HCT116 (cell line): ENCODE data around the gene PLD3. TPM values are rescaled to one million over a fixed set of nuclear protein-coding genes. Genes with fewer than 3 reads are reported as not detected.

ENCODE experiments used
- ATAC-seq: fragments of 200-7000 bp; cut with Tn5 transposase; 2 replicates; pipeline ENCODE4 v1.9.1; 2020; ENCODE audit warnings: mild to moderate bottlenecking, moderate library complexity
- BruUV-seq: library from RNA; stranded (reverse); fragments of 400-500 nt; replicated peaks from 2 replicates; lab custom pipeline; 2021; lab: Mats Ljungman, UMichigan
- CTCF ChIA-PET: fragments of 300-600 bp; sonication (Branson Sonifier 250); formaldehyde crosslinking; loops from one replicate; lab custom pipeline; 2021; ENCODE audit warnings: antibody characterized with exemption; lab: Charles Lee
- POLR2A ChIA-PET: fragments of 300-600, 350-600 bp; sonication (Branson Sonifier 250); formaldehyde crosslinking; loops from one replicate; lab custom pipeline; 2021; ENCODE audit warnings: antibody characterized with exemption; lab: Charles Lee
- RAD21 ChIA-PET, 2 experiments: fragments of 300-600 bp; sonication (Branson Sonifier 250); formaldehyde crosslinking; loops; one replicate each; lab custom pipeline; 2023; ENCODE audit warnings: low total read pairs in 2 of 2; ENCODE audit not compliant: uncharacterized antibody in 2 of 2, unreplicated experiment in 2 of 2, low non-redundant PET in 1 of 2; lab: Charles Lee
- DNase-seq: peaks from one replicate; pipeline ENCODE4 v3.0.0-alpha.2; 2010; ENCODE audit warnings: low read depth, low spot score
- H2AFZ ChIP-seq: fragments of 200-600 bp; shearing (Covaris generic), sonication (generic); 2 replicates; pipeline ENCODE4 v1.6.1; 2017; ENCODE audit warnings: low read depth, mixed run types, mixed read lengths, antibody characterized with exemption, low read length; ENCODE audit not compliant: poor library complexity, severe bottlenecking
- H3K27ac ChIP-seq: 2 replicates; pipeline ENCODE4 v1.5.1; 2012; ENCODE audit warnings: low read depth, low read length
- H3K27me3 ChIP-seq: fragments of 200-600 bp; sonication (generic); 2 replicates; pipeline ENCODE4 v1.6.1; 2016; ENCODE audit warnings: mixed run types, low read length, mixed read lengths; ENCODE audit not compliant: insufficient read depth
- H3K36me3 ChIP-seq, 2 experiments: fragments of 200-500 bp in 1 of 2; fragments of 200-600 bp in 1 of 2; sonication (Bioruptor generic) in 1 of 2; sonication (generic) in 1 of 2; 2 replicates each; pipeline versions ENCODE4 v1.5.1 to v1.6.1; 2014 to 2016; ENCODE audit warnings: low read length in 2 of 2, inconsistent platforms in 1 of 2, mixed read lengths in 1 of 2, mixed run types in 1 of 2; ENCODE audit not compliant: insufficient read depth in 2 of 2, control insufficient read depth in 1 of 2
- H3K4me1 ChIP-seq, 2 experiments: fragments of 200-600 bp in 1 of 2; sonication (generic) in 1 of 2; 2 replicates each; pipeline versions ENCODE4 v1.5.1 to v1.6.1; 2012 to 2017; ENCODE audit warnings: low read length in 2 of 2, inconsistent platforms in 1 of 2, mild to moderate bottlenecking in 1 of 2, mixed read lengths in 1 of 2, mixed run types in 1 of 2, moderate library complexity in 1 of 2; ENCODE audit not compliant: insufficient read depth in 2 of 2, control insufficient read depth in 1 of 2
- H3K4me2 ChIP-seq: fragments of 200-600 bp; sonication (generic); 2 replicates; pipeline ENCODE4 v1.6.1; 2017; ENCODE audit warnings: mixed run types, low read length, mixed read lengths
- H3K4me3 ChIP-seq, 2 experiments: fragments of 200-600 bp in 1 of 2; sonication (generic) in 1 of 2; replicated peaks in 1 of 2; 2 replicates each; pipeline ENCODE4 v1.5.1; 2011 to 2016; ENCODE audit warnings: low read length in 2 of 2, control low read depth in 1 of 2, low read depth in 1 of 2, mild to moderate bottlenecking in 1 of 2, mixed read lengths in 1 of 2, mixed run types in 1 of 2
- H3K79me2 ChIP-seq: fragments of 200-600 bp; sonication (generic); 2 replicates; pipeline ENCODE4 v1.6.1; 2017; ENCODE audit warnings: mild to moderate bottlenecking, mixed run types, low read length, moderate library complexity, mixed read lengths; ENCODE audit not compliant: insufficient read depth
- H3K9ac ChIP-seq: fragments of 200-600 bp; sonication (generic); 2 replicates; pipeline ENCODE4 v1.6.1; 2016; ENCODE audit warnings: low read length, mixed read lengths
- H3K9me2 ChIP-seq: fragments of 200-600 bp; sonication (generic), shearing (Covaris generic); 2 replicates; pipeline ENCODE4 v1.6.1; 2017; ENCODE audit warnings: mixed run types, mild to moderate bottlenecking, moderate library complexity; ENCODE audit not compliant: insufficient read depth
- H3K9me3 ChIP-seq, 2 experiments: fragments of 200-500 bp in 1 of 2; fragments of 200-600 bp in 1 of 2; sonication (Bioruptor generic) in 1 of 2; sonication (generic) in 1 of 2; 2 replicates each; pipeline ENCODE4 v1.6.1; 2014 to 2017; ENCODE audit warnings: low read length in 2 of 2, mixed read lengths in 2 of 2, inconsistent platforms in 1 of 2, low read depth in 1 of 2, mild to moderate bottlenecking in 1 of 2, mixed run types in 1 of 2, moderate library complexity in 1 of 2; ENCODE audit not compliant: control insufficient read depth in 1 of 2, insufficient read depth in 1 of 2
- H4K20me1 ChIP-seq: fragments of 200-600 bp; sonication (generic), shearing (Covaris generic); 2 replicates; pipeline ENCODE4 v1.6.1; 2017; ENCODE audit warnings: mixed run types, mild to moderate bottlenecking, moderate library complexity; ENCODE audit not compliant: insufficient read depth
- EGR1 ChIP-seq: IDR thresholded peaks from 2 replicates; pipeline ENCODE4 v1.6.1; 2012; ENCODE audit warnings: low read depth
- ELF1 ChIP-seq: IDR thresholded peaks from 2 replicates; pipeline ENCODE4 v1.6.1; 2012; ENCODE audit warnings: low read depth, borderline replicate concordance
- JUND ChIP-seq: IDR thresholded peaks from 2 replicates; pipeline ENCODE4 v1.6.1; 2012
- POLR2AphosphoS5 ChIP-seq: IDR thresholded peaks from 2 replicates; pipeline ENCODE4 v1.6.1; 2011; ENCODE audit warnings: mild to moderate bottlenecking, low read depth, low read length, moderate library complexity
- REST ChIP-seq: IDR thresholded peaks from 2 replicates; pipeline ENCODE4 v1.6.1; 2012; ENCODE audit warnings: low read depth
- TCF7L2 ChIP-seq: IDR thresholded peaks from 2 replicates; pipeline ENCODE4 v1.7.0; 2011; ENCODE audit warnings: borderline replicate concordance, inconsistent platforms; ENCODE audit not compliant: insufficient read depth, insufficient read length; ENCODE audit errors: extremely low read depth
- ZBTB33 ChIP-seq: IDR thresholded peaks from 2 replicates; pipeline ENCODE4 v1.6.1; 2011; ENCODE audit warnings: mild to moderate bottlenecking, low read length, moderate library complexity; ENCODE audit not compliant: insufficient replicate concordance; ENCODE audit errors: extremely low read depth
- ZNF274 ChIP-seq: fragments of 200-500 bp; sonication (Bioruptor generic); IDR thresholded peaks from 2 replicates; pipeline ENCODE4 v1.6.1; 2014; ENCODE audit warnings: mild to moderate bottlenecking, low read depth, low read length, inconsistent platforms
- intact Hi-C: fragments of 100-400 bp; cut with micrococcal nuclease; formaldehyde crosslinking; loops from 2 replicates; pipeline ENCODE4 v1.10.0; 2022
- total RNA-seq: library from RNA; stranded (reverse); gene quantifications from one replicate; pipeline ENCODE4 v1.2.1, GENCODE V29; 2021; ENCODE audit not compliant: unreplicated experiment
- TF ChIP-seq, protein P1 (sequence below): IDR thresholded peaks from 2 replicates; pipeline ENCODE4 v1.6.1; 2012

PLD3 gene
- total RNA-seq, 1 experiment from 2014 or later, result 123 TPM

DNA sequence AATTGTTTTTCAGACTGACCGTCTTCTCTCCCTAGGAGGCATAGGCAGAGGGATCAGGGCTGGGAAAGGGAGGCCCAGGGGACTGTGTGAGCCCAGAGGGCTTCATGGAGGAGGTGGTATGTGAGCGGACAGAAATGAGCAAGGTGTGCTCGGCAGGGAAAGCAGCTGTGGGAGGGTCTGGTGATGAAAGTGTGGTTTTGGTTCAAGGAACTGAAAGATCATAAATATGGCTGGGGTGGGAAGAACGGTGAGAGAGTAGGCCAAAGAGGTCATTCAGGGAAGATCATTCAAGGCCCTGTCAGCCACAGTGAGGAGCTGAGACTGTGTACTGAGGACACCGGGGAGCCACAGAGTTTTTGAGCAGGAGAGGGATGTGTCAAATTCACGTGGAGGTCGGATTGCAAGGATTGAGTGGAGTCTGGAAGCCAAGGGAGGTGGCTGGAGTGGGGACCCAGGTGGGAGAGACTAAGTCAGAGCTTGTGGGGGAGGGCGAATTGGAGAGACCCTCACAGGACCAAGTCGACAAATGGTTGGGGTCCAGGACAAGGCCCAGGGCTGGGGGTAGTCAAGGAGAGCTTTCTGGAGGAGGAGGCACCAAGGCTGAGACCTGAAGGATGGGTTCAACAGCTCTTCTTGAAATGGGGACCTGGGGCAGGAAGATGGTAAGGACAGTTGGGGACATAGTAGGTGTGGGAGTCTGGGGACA lies 7.6 kb downstream of the PLD3 start (continued):
- no peak for TF ChIP-seq ELF1
- no peak for TF ChIP-seq EGR1
- TF ChIP-seq ZNF274, result no peak
- no peak for TF ChIP-seq REST

DNA sequence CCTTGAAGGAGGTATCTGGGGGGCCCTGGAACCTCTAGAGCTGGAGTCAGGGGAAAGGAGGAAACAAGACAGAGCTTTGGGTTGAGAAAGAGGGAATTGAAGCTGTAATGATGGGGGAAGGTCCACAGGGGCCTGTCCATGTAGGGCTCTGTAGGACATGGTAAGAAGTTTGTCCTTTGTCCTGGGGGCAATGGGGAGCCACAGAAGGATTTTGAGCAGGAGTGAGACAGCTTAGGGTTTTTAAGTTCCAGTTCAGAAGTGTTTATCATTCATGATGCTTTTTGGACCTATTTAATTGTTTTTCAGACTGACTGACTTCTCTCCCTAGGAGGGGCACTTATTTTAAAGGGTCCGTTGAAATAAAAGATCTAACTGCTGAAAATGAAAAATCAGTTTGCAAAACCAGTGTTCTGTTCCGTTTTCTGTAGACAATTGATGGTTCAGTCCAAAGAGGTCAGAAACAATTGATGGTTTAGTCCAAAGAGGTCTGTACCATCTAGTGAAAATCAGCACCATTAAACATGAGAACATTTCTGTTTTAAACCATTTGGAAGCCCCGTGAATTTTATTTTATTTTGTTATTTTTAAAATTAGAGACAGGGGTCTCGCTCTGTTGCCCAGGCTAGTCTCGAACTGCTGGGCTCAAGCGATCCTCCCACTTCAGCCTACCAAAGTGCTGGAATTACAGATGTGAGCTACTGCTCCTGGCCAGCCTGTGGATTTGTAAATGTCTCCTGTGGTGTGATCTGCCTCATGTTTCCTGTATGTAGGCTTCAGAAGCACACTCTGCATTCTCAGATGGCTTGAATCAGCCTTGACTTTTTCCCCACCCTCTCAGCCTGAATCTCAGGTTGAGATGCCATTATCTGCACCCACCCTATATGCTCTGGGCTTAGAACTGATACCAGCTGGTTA lies 8.4 kb downstream of the PLD3 start:
- CTCF ChIA-PET, result no interaction called here
- no TSS peak for BruUV-seq

More for the DNA sequence above, 8.4 kb downstream of the PLD3 start:
- Histone ChIP-seq H2AFZ (no peak overlapping the region), H3K9ac (no peak overlapping the region), H3K79me2 (no peaks in the 10 kb centered on the region; the same call in none of the 2 replicates), H3K36me3 (no peaks in the 10 kb centered on the region), H3K4me3 (no peak overlapping the region), H3K27ac (no peak overlapping the region), H3K27me3 (no peaks in the 10 kb centered on the region), H3K4me2 (no peak overlapping the region), H3K9me2 (no peaks in the 10 kb centered on the region), H3K4me1 (no peaks in the 10 kb centered on the region), H3K9me3 (no peaks in the 10 kb centered on the region), H4K20me1 (no peaks in the 10 kb centered on the region)
- TF ChIP-seq JUND (no peak), ZBTB33 (no peak), TCF7L2 (no peak), POLR2AphosphoS5 (no peak)
- TF ChIP-seq, protein P1, sequence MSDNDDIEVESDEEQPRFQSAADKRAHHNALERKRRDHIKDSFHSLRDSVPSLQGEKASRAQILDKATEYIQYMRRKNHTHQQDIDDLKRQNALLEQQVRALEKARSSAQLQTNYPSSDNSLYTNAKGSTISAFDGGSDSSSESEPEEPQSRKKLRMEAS, result no peak
- RAD21 ChIA-PET, result no interaction called here
- POLR2A ChIA-PET, result no interaction called here
- intact Hi-C loops, result no loop called here
- no peak for DNase-seq
- no peak for ATAC-seq
